ENCODE measurements around the gene ANP32E.
"Not testable (repeated sequence)": the region's sequence is repeated elsewhere in the genome, so short reads cannot be mapped to it uniquely, and the experiment has no call there.

The ANP32E gene

GRCh38 chr1:150214099-150214756 is 21.7 kb downstream of the ANP32E start:
- DNase-seq (ENCODE audit: low spot score); FAIRE-seq: not testable (repeated sequence)

GRCh38 chr1:150213170-150214098 is 22.5 kb downstream of the ANP32E start:
- FAIRE-seq = no peak

GRCh38 chr1:150212070-150212469 is 23.8 kb downstream of the ANP32E start:
- FAIRE-seq (no peak), DNase-seq (ENCODE audit: low spot score) (no peak)

More at GRCh38 chr1:150213170-150214098, 22.5 kb downstream of the ANP32E start:
- peak; percentile 90 for DNase-seq (ENCODE audit: low spot score)

- FAIRE-seq (no peak), DNase-seq (ENCODE audit: low spot score) (no peak)
Measured at GRCh38 chr1:150210706-150211105, 25.2 kb downstream of the ANP32E start.

- DNase-seq (ENCODE audit: low spot score) = no peak
- no peak for FAIRE-seq
Measured at GRCh38 chr1:150210091-150210490, 25.8 kb downstream of the ANP32E start.

GRCh38 chr1:150208460-150208859 is 27.5 kb downstream of the ANP32E start:
- FAIRE-seq = not testable (repeated sequence)

GRCh38 chr1:150207281-150207971 is 28.5 kb downstream of the ANP32E start:
- DNase-seq (ENCODE audit: low spot score) = no peak
- FAIRE-seq = no peak

More at GRCh38 chr1:150208460-150208859, 27.5 kb downstream of the ANP32E start:
- DNase-seq (ENCODE audit: low spot score) = not testable (repeated sequence)

GRCh38 chr1:150196417-150196816 is 39.5 kb downstream of the ANP32E start:
- FAIRE-seq = no peak
- DNase-seq (ENCODE audit: low spot score) = no peak

- DNase-seq (ENCODE audit: low spot score) = no peak
- FAIRE-seq = no peak
Measured at GRCh38 chr1:150194381-150195031, 41.4 kb downstream of the ANP32E start.

- DNase-seq (ENCODE audit: low spot score) (peak; percentile 69), FAIRE-seq (no peak)
Measured at GRCh38 chr1:150192012-150192411, 43.9 kb downstream of the ANP32E start.

GRCh38 chr1:150187560-150187931 is 48.4 kb downstream of the ANP32E start:
- no peak for FAIRE-seq
- no peak for DNase-seq (ENCODE audit: low spot score)

GRCh38 chr1:150186789-150187559 is 48.9 kb downstream of the ANP32E start:
- DNase-seq (ENCODE audit: low spot score) (peak; percentile 64), FAIRE-seq (no peak)

GRCh38 chr1:150186438-150186788 is 49.5 kb downstream of the ANP32E start:
- FAIRE-seq; DNase-seq (ENCODE audit: low spot score): not testable (repeated sequence)

- no peak for FAIRE-seq
- DNase-seq (ENCODE audit: low spot score) = no peak
Measured at GRCh38 chr1:150185481-150185880, 50.4 kb downstream of the ANP32E start.

GRCh38 chr1:150183061-150183460 is 52.9 kb downstream of the ANP32E start:
- DNase-seq (ENCODE audit: low spot score) = no peak
- FAIRE-seq = no peak

- DNase-seq (ENCODE audit: low spot score) (no peak), FAIRE-seq (no peak)
Measured at GRCh38 chr1:150182247-150182646, 53.7 kb downstream of the ANP32E start.

- no peak for FAIRE-seq
- no peak for DNase-seq (ENCODE audit: low spot score)
Measured at GRCh38 chr1:150180474-150180873, 55.4 kb downstream of the ANP32E start.

GRCh38 chr1:150179867-150180266 is 56.0 kb downstream of the ANP32E start:
- FAIRE-seq (no peak), DNase-seq (ENCODE audit: low spot score) (no peak)

GRCh38 chr1:150178548-150178947 is 57.4 kb downstream of the ANP32E start:
- FAIRE-seq = no peak
- DNase-seq (ENCODE audit: low spot score) = no peak

GRCh38 chr1:150176593-150176992 is 59.3 kb downstream of the ANP32E start:
- FAIRE-seq (no peak), DNase-seq (ENCODE audit: low spot score) (no peak)
